Heart right ventricle (tissue), 16 donors: Measurements from ENCODE around the gene RPS6KA5. TPM values are rescaled to one million over a fixed set of nuclear protein-coding genes. Genes with fewer than 3 reads are reported as not detected.

ENCODE experiments used
- ATAC-seq, 8 donors: fragments of 200-7000 bp; cut with Tn5 transposase; one replicate each; pipeline ENCODE4 v1.9.1; 2020; ENCODE audit warnings: mild to moderate bottlenecking in 8 of 8, moderate library complexity in 8 of 8, moderate number of reproducible peaks in 1 of 8
- DNase-seq, 2 donors: peaks; one replicate each; pipeline ENCODE4 v3.0.0-alpha.2; 2020
- H3K27ac ChIP-seq, 10 donors: fragments of 200-600 bp; sonication (generic) in 2 of 10; one replicate each; pipeline versions ENCODE4 v1.5.0 to v1.8.0; 2020 to 2022; ENCODE audit warnings: mild to moderate bottlenecking in 3 of 10
- H3K27me3 ChIP-seq, 7 donors: fragments of 200-600 bp; one replicate each; pipeline ENCODE4 v1.8.0; 2021 to 2022; ENCODE audit warnings: mild to moderate bottlenecking in 2 of 7
- H3K36me3 ChIP-seq, 9 donors: fragments of 200-600 bp; sonication (generic) in 1 of 9; one replicate each; pipeline versions ENCODE4 v1.5.0 to v1.8.0; 2020 to 2022; ENCODE audit warnings: mild to moderate bottlenecking in 2 of 9
- H3K4me1 ChIP-seq, 9 donors: fragments of 200-600 bp; sonication (generic) in 1 of 9; one replicate each; pipeline versions ENCODE4 v1.5.0 to v1.8.0; 2020 to 2022; ENCODE audit warnings: mild to moderate bottlenecking in 4 of 9
- H3K4me3 ChIP-seq, 10 donors: fragments of 200-600 bp; sonication (generic) in 2 of 10; one replicate each; pipeline versions ENCODE4 v1.5.0 to v1.8.0; 2020 to 2022; ENCODE audit warnings: mild to moderate bottlenecking in 7 of 10, moderate library complexity in 2 of 10
- H3K9me3 ChIP-seq, 11 donors: fragments of 200-600 bp in 10 of 11; sonication (generic) in 2 of 11; one replicate each; pipeline versions ENCODE4 v1.5.0 to v1.8.0; 2013 to 2022; ENCODE audit warnings: mild to moderate bottlenecking in 2 of 11, control low read depth in 1 of 11, moderate library complexity in 1 of 11
- CTCF ChIP-seq, 9 donors: fragments of 200-600 bp; sonication (generic) in 2 of 9; IDR thresholded peaks; one replicate each; pipeline versions ENCODE4 v1.5.0 to v1.8.0; 2021 to 2022; ENCODE audit warnings: antibody characterized with exemption in 9 of 9, mild to moderate bottlenecking in 5 of 9, moderate library complexity in 1 of 9
- WGBS, 2 donors: extraction: QIAGEN DNeasy Blood & Tissue Kit; methylation state at CpG; one replicate each; pipeline ENCODE4 v1.1.7; 2013; ENCODE audit warnings: inconsistent platforms in 1 of 2; 5-methylcytosine and 5-hydroxymethylcytosine counted together
- intact Hi-C, 10 donors: fragments of 100-400 bp; cut with DNase I; formaldehyde crosslinking; loops; one replicate each; pipeline versions ENCODE4 v1.11.1 to v1.14.2; 2022
- polyA plus RNA-seq, 2 donors: library from polyadenylated mRNA; stranded (reverse); fragments of 200-250 nt; gene quantifications; one replicate each; pipeline ENCODE4 v1.2.3, GENCODE V29; 2013
- total RNA-seq, 10 donors: library from RNA; stranded (reverse); fragmentation: NEBNext Ultra II Directional in 3 of 10; extraction: Animal tissue kit (Norgen Biotek cat#: 25700) in 3 of 10; gene quantifications; one replicate each; pipeline versions ENCODE4 v1.2.1 to v1.2.4, GENCODE V29; 2021 to 2023
- donor health status: Arrhythmogenic right ventricular cardiomyopathy.
- donor health status: ischemic (EF 13 %, LVEDD 7.1; RV severe dilation, severe dysfunction).
- donor health status: healthy with polysubstance abuse.
- donor health status: DM: no; HTN: yes; CAD: no.
- donor health status: DM: no; HTN: no; CAD: no.
- donor health status: ischemic (EF 25% LVEDD 6.9; RV normal size, moderate dysfunction).
- donor health status: ischemic (EF 25% LVEDD 5.7; RV mildly dilated, moderate dysfunction).
- donor health status: healthy.
- donor health status: DM: yes; HTN: yes; CAD: no.
- donor health status: Ischemic cardiomyopathy.
- donor health status: ischemic (EF 35%, LVEDD 5.7; RV mildly dilated, moderate dysfunction).
- donor health status: nonischemic (EF 11% LVEDD 7.7; RV severe dilation, severe dysfunction).
- donor health status: DM: yes; HTN: yes; CAD: no.
- donor health status: PGD.
- donor health status: ischemic (EF 29% LVEDD 5.4; RV normal size, mild dysfunction).
- donor health status: nonischemic (EF 23%, LVEDD 6.1; RV moderate dilation, normal function).

Gene RPS6KA5
- total and polyA plus RNA-seq, 12 donors = 0.84 to 22.5 (median 9.2) TPM

- no peak overlapping the region for H3K27ac ChIP-seq
- H3K27me3 ChIP-seq = no peaks in the 10 kb centered on the region
- TF ChIP-seq CTCF (IDR thresholded peaks at IDR 0.05) = no peak
- intact Hi-C loops = no loop called here
- WGBS, 2 donors = 97 to 100% methylated on average over 1 of the region's 1 CpG
- H3K9me3 ChIP-seq = no peaks in the 10 kb centered on the region
- H3K4me1 ChIP-seq = peaks cover 0 to 17% (median 0%) of the 10 kb centered on the region in 9 donors
- DNase-seq = no peak
- no peak overlapping the region for H3K4me3 ChIP-seq
- no peaks in the 10 kb centered on the region for H3K36me3 ChIP-seq
- ATAC-seq = no peak
Measured at GRCh38 chr14:91048676-91049075, 11.8 kb downstream of the RPS6KA5 start.

- DNase-seq (no peak), ATAC-seq (no peak)
- H3K4me3 ChIP-seq = no peak overlapping the region
- intact Hi-C loops = no loop called here
- no peaks in the 10 kb centered on the region for H3K27me3 ChIP-seq
- H3K9me3 ChIP-seq = no peaks in the 10 kb centered on the region
- 93 to 95% methylated on average over 2 of the region's 2 CpGs for WGBS, 2 donors
- peaks cover 0 to 17% (median 0%) of the 10 kb centered on the region in 9 donors for H3K4me1 ChIP-seq
- no peak for TF ChIP-seq CTCF (IDR thresholded peaks at IDR 0.05)
- no peaks in the 10 kb centered on the region for H3K36me3 ChIP-seq
- no peak overlapping the region for H3K27ac ChIP-seq
Measured at GRCh38 chr14:91048265-91048664, 12.2 kb downstream of the RPS6KA5 start.

- WGBS, 2 donors = 90 to 91% methylated on average over 4 of the region's 4 CpGs
- H3K27me3 ChIP-seq = no peaks in the 10 kb centered on the region
- DNase-seq = no peak
- no peak for TF ChIP-seq CTCF (IDR thresholded peaks at IDR 0.05)
- H3K36me3 ChIP-seq = no peaks in the 10 kb centered on the region
- ATAC-seq = no peak
- H3K4me3 ChIP-seq = no peak overlapping the region
- H3K9me3 ChIP-seq = no peaks in the 10 kb centered on the region
- H3K4me1 ChIP-seq = peaks cover 0 to 17% (median 0%) of the 10 kb centered on the region in 9 donors
- intact Hi-C loops = no loop called here
- no peak overlapping the region for H3K27ac ChIP-seq
Measured at GRCh38 chr14:91047174-91047753, 13.2 kb downstream of the RPS6KA5 start.

GRCh38 chr14:91046488-91047072 is 13.9 kb downstream of the RPS6KA5 start:
- Histone ChIP-seq H3K27ac (no peak overlapping the region), H3K9me3 (no peaks in the 10 kb centered on the region), H3K36me3 (no peaks in the 10 kb centered on the region), H3K27me3 (no peaks in the 10 kb centered on the region), H3K4me3 (no peak overlapping the region), H3K4me1 (peaks cover 0 to 22% (median 0%) of the 10 kb centered on the region in 9 donors)
- 83 to 84% methylated on average over 7 of the region's 7 CpGs for WGBS, 2 donors
- no peak for TF ChIP-seq CTCF (IDR thresholded peaks at IDR 0.05)
- intact Hi-C loops = no loop called here
- ATAC-seq (no peak), DNase-seq (no peak)
